ENCODE results near the gene ZNF148.

ZNF148 gene

GRCh38 chr3:125306620-125307019, 68.5 kb downstream of the ZNF148 start:
- H3K4me3 ChIP-seq (ENCODE audit: insufficient read length, low read depth) = no peak overlapping the region
- H3K36me3 ChIP-seq (ENCODE audit: insufficient read depth, insufficient read length, low read length) = peaks cover 18% of the 10 kb centered on the region
- H3K9ac ChIP-seq (ENCODE audit: insufficient read length, low read depth) = no peak overlapping the region
- no peaks in the 10 kb centered on the region for H3K27me3 ChIP-seq (ENCODE audit: insufficient read depth, insufficient read length)
- H3K4me1 ChIP-seq (ENCODE audit: insufficient read depth, insufficient read length) = no peaks in the 10 kb centered on the region
- TF ChIP-seq YY1 (IDR thresholded peaks at IDR 0.05; ENCODE audit: insufficient read depth, insufficient read length) (no peak), SUZ12 (IDR thresholded peaks at IDR 0.05; ENCODE audit: extremely low read depth, insufficient read depth, insufficient read length) (no peak), ZNF274 (IDR thresholded peaks at IDR 0.05; ENCODE audit: low read depth, low read length) (no peak)
- no peaks in the 10 kb centered on the region; the same call in 1 of the 2 replicates for H3K9me3 ChIP-seq (ENCODE audit: insufficient read depth, low read length)
- no peak for DNase-seq (ENCODE audit: low read depth, low spot score)

- DNase-seq (ENCODE audit: low read depth, low spot score) = no peak
- no peak overlapping the region for H3K4me3 ChIP-seq (ENCODE audit: insufficient read length, low read depth)
- H3K4me1 ChIP-seq (ENCODE audit: insufficient read depth, insufficient read length) = no peaks in the 10 kb centered on the region
- no peak overlapping the region for H3K9ac ChIP-seq (ENCODE audit: insufficient read length, low read depth)
- no peaks in the 10 kb centered on the region for H3K27me3 ChIP-seq (ENCODE audit: insufficient read depth, insufficient read length)
- TF ChIP-seq ZNF274 (IDR thresholded peaks at IDR 0.05; ENCODE audit: low read depth, low read length) (no peak), YY1 (IDR thresholded peaks at IDR 0.05; ENCODE audit: insufficient read depth, insufficient read length) (no peak), SUZ12 (IDR thresholded peaks at IDR 0.05; ENCODE audit: extremely low read depth, insufficient read depth, insufficient read length) (no peak)
- H3K9me3 ChIP-seq (ENCODE audit: insufficient read depth, low read length) = no peaks in the 10 kb centered on the region
- H3K36me3 ChIP-seq (ENCODE audit: insufficient read depth, insufficient read length, low read length) = peaks cover 14% of the 10 kb centered on the region
Measured at GRCh38 chr3:125302932-125303331, 72.2 kb downstream of the ZNF148 start.

- H3K4me1 ChIP-seq (ENCODE audit: insufficient read depth, insufficient read length) = no peaks in the 10 kb centered on the region
- DNase-seq (ENCODE audit: low read depth, low spot score) = no peak
- no peaks in the 10 kb centered on the region for H3K9me3 ChIP-seq (ENCODE audit: insufficient read depth, low read length)
- no peak overlapping the region for H3K9ac ChIP-seq (ENCODE audit: insufficient read length, low read depth)
- H3K4me3 ChIP-seq (ENCODE audit: insufficient read length, low read depth) = no peak overlapping the region
- TF ChIP-seq SUZ12 (IDR thresholded peaks at IDR 0.05; ENCODE audit: extremely low read depth, insufficient read depth, insufficient read length) (no peak), YY1 (IDR thresholded peaks at IDR 0.05; ENCODE audit: insufficient read depth, insufficient read length) (no peak), ZNF274 (IDR thresholded peaks at IDR 0.05; ENCODE audit: low read depth, low read length) (no peak)
- H3K27me3 ChIP-seq (ENCODE audit: insufficient read depth, insufficient read length) = no peaks in the 10 kb centered on the region
- H3K36me3 ChIP-seq (ENCODE audit: insufficient read depth, insufficient read length, low read length) = peaks cover 8% of the 10 kb centered on the region
Measured at GRCh38 chr3:125300416-125300815, 74.7 kb downstream of the ZNF148 start.

DNA sequence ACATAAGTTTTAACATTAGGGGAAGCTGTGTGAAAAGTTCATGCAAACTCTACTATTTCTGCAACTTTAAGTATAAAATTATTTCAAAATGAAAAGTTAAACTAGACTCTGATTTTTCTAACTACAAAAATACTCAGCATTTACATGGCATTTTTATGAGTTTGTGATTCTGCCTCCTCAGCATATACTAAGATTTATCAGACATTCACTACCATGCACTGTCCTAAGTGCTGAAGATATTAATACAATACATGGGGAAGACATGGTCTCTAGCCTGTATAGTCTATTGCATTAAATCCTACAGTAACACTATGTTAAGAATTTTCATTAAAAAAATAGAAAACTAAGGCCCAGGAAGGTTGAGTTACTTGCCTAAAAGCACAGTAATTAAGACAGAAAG, 80.7 kb downstream of the ZNF148 start:
- Histone ChIP-seq H3K9me3 (ENCODE audit: insufficient read depth, low read length) (no peaks in the 10 kb centered on the region), H3K36me3 (ENCODE audit: insufficient read depth, insufficient read length, low read length) (no peaks in the 10 kb centered on the region), H3K4me1 (ENCODE audit: insufficient read depth, insufficient read length) (no peaks in the 10 kb centered on the region), H3K4me3 (ENCODE audit: insufficient read length, low read depth) (no peak overlapping the region), H3K27me3 (ENCODE audit: insufficient read depth, insufficient read length) (no peaks in the 10 kb centered on the region), H3K9ac (ENCODE audit: insufficient read length, low read depth) (no peak overlapping the region)
- TF ChIP-seq ZNF274 (IDR thresholded peaks at IDR 0.05; ENCODE audit: low read depth, low read length) (no peak), SUZ12 (IDR thresholded peaks at IDR 0.05; ENCODE audit: extremely low read depth, insufficient read depth, insufficient read length) (no peak), YY1 (IDR thresholded peaks at IDR 0.05; ENCODE audit: insufficient read depth, insufficient read length) (no peak)
- no peak for DNase-seq (ENCODE audit: low read depth, low spot score)

- no peak for DNase-seq (ENCODE audit: low read depth, low spot score)
- no peak for TF ChIP-seq ZNF274 (IDR thresholded peaks at IDR 0.05; ENCODE audit: low read depth, low read length)
- no peak for TF ChIP-seq YY1 (IDR thresholded peaks at IDR 0.05; ENCODE audit: insufficient read depth, insufficient read length)
- TF ChIP-seq SUZ12 (IDR thresholded peaks at IDR 0.05; ENCODE audit: extremely low read depth, insufficient read depth, insufficient read length) = no peak
- H3K9me3 ChIP-seq (ENCODE audit: insufficient read depth, low read length) = no peaks in the 10 kb centered on the region
- no peaks in the 10 kb centered on the region for H3K27me3 ChIP-seq (ENCODE audit: insufficient read depth, insufficient read length)
- peaks cover 12% of the 10 kb centered on the region for H3K36me3 ChIP-seq (ENCODE audit: insufficient read depth, insufficient read length, low read length)
- no peak overlapping the region for H3K9ac ChIP-seq (ENCODE audit: insufficient read length, low read depth)
- H3K4me3 ChIP-seq (ENCODE audit: insufficient read length, low read depth) = no peak overlapping the region
- H3K4me1 ChIP-seq (ENCODE audit: insufficient read depth, insufficient read length) = no peaks in the 10 kb centered on the region
Measured at GRCh38 chr3:125292015-125292414, 83.1 kb downstream of the ZNF148 start.

DNA sequence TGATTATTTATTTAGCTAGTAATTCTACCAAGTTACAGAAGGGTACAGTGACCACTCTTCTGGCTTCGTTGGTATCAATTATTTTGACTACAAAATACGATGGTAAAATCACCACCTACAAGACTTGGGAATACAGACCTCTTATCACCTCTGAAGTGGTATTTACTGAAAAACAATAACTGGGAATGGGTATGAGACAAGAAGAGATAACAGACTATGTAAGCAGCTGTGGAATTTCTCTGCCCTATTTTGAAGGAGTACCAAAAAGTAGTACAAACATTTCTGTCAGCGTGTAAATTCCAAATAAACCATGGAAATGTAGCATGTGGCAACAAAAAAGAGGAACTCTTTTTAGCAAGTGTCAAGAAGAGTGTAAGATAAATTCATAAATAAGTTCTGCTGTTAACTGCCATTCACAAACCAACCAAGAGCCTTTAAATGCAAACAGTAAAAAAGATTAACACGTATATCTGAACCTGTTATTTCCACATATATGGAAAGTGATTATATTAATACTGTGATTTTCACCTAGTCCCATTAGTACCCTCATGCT, 85.6 kb downstream of the ZNF148 start:
- no peaks in the 10 kb centered on the region for H3K9me3 ChIP-seq (ENCODE audit: insufficient read depth, low read length)
- H3K4me3 ChIP-seq (ENCODE audit: insufficient read length, low read depth) = no peak overlapping the region
- no peaks in the 10 kb centered on the region for H3K27me3 ChIP-seq (ENCODE audit: insufficient read depth, insufficient read length)
- no peaks in the 10 kb centered on the region for H3K4me1 ChIP-seq (ENCODE audit: insufficient read depth, insufficient read length)
- no peak for DNase-seq (ENCODE audit: low read depth, low spot score)
- peaks cover 15% of the 10 kb centered on the region for H3K36me3 ChIP-seq (ENCODE audit: insufficient read depth, insufficient read length, low read length)
- no peak overlapping the region for H3K9ac ChIP-seq (ENCODE audit: insufficient read length, low read depth)
- TF ChIP-seq ZNF274 (IDR thresholded peaks at IDR 0.05; ENCODE audit: low read depth, low read length) (no peak), YY1 (IDR thresholded peaks at IDR 0.05; ENCODE audit: insufficient read depth, insufficient read length) (no peak)

- Histone ChIP-seq H3K4me1 (ENCODE audit: insufficient read depth, insufficient read length) (no peaks in the 10 kb centered on the region), H3K4me3 (ENCODE audit: insufficient read length, low read depth) (no peak overlapping the region), H3K9ac (ENCODE audit: insufficient read length, low read depth) (no peak overlapping the region), H3K27me3 (ENCODE audit: insufficient read depth, insufficient read length) (no peaks in the 10 kb centered on the region), H3K36me3 (ENCODE audit: insufficient read depth, insufficient read length, low read length) (peaks cover 15% of the 10 kb centered on the region), H3K9me3 (ENCODE audit: insufficient read depth, low read length) (no peaks in the 10 kb centered on the region)
- TF ChIP-seq SUZ12 (IDR thresholded peaks at IDR 0.05; ENCODE audit: extremely low read depth, insufficient read depth, insufficient read length) = no peak
- TF ChIP-seq YY1 (IDR thresholded peaks at IDR 0.05; ENCODE audit: insufficient read depth, insufficient read length) = no peak
- no peak for TF ChIP-seq ZNF274 (IDR thresholded peaks at IDR 0.05; ENCODE audit: low read depth, low read length)
- no peak for DNase-seq (ENCODE audit: low read depth, low spot score)
Measured at GRCh38 chr3:125287248-125287647, 87.9 kb downstream of the ZNF148 start.
